DOHH2 (cell line): ENCODE data around the gene FAAH.

Experiments
- CTCF ChIP-seq: fragments of 200-600 bp; sonication (generic); IDR thresholded peaks from one replicate; pipeline ENCODE4 v1.5.1; 2014; ENCODE audit warnings: antibody characterized with exemption, mild to moderate bottlenecking, low read depth, low read length; ENCODE audit not compliant: poor library complexity, severe bottlenecking
- EZH2phosphoT487 ChIP-seq: fragments of 200-600 bp; sonication (generic); IDR thresholded peaks from 2 replicates; pipeline ENCODE4 v1.6.1; 2017; ENCODE audit warnings: borderline replicate concordance, mild to moderate bottlenecking, antibody characterized with exemption, low read length, moderate library complexity, mixed read lengths

- TF ChIP-seq CTCF (no peak), EZH2phosphoT487 (no peak)
Measured at GRCh38 chr1:46431695-46432094, 37.6 kb downstream of the FAAH start.
